Activated T-cell treated with anti-CD3 and anti-CD28 coated beads, Interleukin-2, amount 50 U/mL, for 48 hours (primary cell): Measurements from ENCODE around the gene SYTL5.
"Not testable (repeated sequence)": the region's sequence is repeated elsewhere in the genome, so short reads cannot be mapped to it uniquely, and the experiment has no call there.

Experiments used
- DNase-seq, 2 experiments: peaks; one replicate each; pipeline ENCODE4 v3.0.0-alpha.2; 2020

SYTL5 gene

DNA sequence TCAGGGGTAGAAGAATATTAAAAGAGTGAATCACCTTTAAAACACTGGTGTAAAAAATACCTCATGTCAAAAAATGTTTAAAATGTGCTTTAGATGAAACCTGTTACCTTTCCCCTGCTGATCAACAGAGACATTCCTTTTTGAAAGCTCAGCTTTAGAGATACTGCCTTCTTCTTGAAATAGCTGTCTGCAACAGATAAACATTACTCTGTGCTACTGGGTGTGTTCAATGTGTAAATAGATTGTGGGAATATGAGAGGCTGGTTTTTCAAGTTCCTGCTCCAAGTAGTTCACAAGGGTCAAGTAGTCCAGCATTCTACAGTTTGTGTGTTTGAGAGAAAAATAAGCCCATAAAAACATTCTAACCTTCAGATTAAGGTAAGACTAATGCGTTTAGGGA lies at the start of gene SYTL5:
Gene SYTL5, plus strand, starts transcription at position 263 of the 400 bp plus-strand sequence. CDS start 27,337 bp downstream, outside the sequence.
- no peak for DNase-seq

DNA sequence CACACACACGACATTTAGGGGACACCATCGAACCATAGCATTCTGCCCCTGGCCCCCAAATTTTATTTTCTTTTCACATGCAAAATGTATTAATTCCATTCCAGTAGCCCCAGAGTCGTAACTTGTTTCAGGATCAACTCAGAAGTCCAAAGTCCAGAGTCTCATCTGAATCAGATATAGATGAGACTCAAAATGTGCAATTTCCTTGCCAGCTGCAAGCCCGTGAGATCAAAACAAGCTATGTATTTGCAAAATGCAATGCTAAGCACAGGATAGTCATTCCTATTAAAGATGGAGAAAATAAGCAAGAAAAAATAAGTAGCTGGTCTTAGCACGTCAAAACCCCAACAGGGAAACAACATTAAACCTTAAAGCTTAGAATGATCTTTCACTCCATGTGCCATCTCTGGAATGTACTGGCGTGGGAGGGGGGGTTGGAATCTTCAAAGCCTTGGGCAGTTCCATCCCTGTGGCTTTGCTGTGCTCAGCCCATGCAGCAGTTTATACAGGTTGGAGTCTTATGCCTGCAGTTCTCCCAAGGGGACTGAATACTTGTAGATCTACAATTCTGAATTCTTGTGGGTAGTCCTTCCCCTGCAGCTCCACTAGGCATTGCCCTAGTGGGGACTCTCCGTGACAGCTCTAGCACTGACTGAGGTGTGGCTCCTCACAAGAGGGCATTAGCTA lies 47.7 kb upstream of the SYTL5 start:
- no peak for DNase-seq

DNA sequence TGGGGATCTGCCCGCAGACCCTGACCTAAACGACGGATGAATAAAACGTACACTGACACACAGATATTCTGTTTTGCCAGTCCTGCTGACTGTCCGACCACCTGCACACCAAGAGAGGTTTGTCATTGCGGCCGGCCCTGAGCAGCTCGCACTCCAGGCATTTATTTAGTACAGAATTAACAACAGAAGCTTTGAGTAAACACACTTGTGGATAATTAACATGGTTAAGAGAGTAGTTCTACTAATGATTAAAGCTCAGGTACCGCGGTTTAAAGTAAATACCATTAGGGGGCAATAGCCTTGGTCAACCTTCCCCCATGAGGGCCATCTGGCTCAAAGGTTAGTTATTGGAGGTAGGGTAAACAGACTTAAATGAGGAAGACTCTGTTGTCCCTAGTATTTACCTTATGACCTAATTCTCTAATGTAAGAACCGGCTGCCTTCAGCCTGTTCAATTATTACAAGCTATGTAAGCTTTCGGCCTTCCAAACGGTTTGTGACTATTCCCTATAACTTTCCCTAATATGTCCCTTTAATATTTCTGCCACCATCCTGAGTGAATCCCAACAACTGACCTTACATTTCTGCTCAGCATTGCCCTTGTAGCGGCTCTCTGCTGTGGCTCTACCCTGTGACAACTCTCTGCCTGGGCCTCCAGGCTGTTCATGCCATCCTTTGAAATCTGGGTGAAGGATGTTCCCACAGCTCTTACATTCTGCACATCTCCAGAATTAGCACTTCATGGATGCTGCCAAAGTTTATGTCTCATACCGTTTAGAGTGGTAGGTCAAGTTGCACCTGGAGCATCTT lies 46.9 kb upstream of the SYTL5 start:
- DNase-seq, result no peak

DNA sequence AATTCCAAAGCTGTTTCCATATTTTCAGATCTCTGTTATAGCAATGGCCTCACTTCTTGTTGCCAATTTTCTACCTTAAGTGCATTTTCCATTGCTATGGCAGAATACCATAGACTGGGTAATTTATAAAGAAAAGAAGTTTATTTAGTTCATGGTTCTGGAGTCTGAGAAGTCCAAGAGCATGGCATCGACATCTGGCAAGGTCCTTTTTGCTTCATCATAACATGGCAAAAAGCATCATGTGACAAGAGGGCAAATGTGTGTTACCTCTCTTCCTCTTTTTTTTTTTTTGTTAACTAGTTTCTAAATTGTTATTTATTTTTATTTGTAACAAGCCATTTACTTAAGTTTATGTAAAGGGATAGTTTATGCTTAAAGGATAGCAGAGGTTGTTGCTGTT lies 45.2 kb upstream of the SYTL5 start:
- no peak for DNase-seq

DNA sequence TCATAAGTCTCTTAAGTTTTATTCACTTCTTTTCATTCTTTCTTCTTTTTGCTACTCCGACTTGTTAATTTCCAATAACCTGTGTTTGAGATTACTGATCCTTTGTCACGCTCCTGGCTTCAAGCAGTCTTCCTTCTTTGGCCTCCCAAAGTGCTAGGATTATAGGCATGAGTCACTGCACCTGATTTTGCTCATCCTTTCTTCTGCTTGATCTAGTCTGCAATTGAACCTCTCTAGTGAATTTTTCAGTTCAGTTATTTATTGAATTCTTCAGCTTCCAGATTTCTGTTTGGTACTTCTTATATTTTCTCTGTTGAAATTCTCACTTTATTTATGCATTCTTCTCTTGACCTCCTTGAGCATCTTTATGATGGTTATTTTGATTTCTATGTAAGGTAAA lies 38.6 kb upstream of the SYTL5 start:
- DNase-seq, result no peak

DNA sequence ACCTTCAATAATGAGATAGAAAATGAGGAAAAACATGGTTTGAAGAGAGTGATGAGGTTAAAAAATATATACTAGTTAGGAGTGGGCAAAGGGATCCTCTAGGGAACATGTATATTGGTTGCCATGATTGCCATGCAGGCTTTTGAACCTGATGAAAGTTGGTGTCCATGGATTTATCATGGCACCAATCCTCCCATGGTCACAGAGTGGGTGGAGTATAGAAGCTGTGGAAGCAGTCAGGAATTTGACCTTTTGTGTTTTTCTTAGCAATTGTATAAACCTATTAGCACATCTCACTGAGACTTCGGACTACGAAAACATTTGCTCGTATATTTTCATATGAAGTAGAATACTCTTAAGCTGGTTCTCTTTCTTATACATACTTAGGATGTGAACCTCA lies 30.9 kb upstream of the SYTL5 start:
- DNase-seq, result no peak

DNA sequence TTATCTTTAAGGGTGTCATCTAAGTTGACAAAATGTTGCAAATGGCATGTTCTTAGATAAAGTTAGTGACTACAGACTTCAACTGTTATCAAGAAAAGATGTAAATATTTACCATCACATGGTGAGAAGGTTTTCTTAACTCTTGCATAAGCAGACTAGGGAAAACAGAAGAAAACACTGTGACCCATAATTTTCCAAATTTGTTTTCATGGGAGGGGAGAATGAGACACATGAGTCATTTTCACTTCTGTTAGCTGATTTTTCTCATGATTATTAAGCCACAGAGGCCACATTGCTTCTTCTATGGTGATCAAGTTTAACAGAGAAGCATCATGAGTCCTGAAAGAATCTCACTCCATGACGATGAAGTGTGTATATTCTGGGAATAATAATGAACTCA lies 30.2 kb upstream of the SYTL5 start:
- no peak for DNase-seq

DNA sequence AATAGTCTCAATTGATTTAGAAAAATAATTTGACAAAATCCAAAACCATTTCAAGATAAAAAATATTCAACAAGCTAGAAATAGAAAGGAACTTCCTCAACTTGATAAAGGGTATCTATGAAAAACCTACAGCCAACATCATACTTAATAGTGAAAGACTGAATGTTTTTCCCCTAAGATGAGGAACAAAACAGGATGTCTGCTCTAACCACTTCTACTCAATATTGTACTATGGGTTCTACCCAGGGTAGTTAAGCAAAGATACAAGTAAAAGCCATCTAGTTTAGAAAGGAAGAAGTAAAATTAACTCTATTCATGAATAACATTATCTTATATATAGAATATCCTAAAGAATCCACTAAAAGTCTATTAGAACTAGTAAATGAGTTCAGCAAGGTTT lies 21.5 kb upstream of the SYTL5 start:
- no peak for DNase-seq

DNA sequence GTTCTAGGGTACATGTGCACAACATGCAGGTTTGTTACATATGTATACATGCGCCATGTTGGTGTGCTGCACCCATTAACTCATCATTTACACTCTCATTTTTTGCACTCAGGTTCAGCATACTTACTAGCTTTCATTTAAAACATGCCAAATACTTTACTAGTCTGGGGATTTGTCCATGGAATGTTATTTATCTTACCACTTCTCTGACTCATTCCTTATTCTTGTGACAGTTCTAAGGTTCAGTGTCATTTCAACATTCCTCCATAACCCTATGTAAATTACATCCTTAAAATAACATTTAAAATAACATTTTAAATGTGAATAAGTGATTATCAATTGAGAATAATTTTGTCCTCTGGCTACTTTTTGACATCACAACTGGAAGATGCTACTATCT lies 19.5 kb upstream of the SYTL5 start:
- DNase-seq, result no peak

DNA sequence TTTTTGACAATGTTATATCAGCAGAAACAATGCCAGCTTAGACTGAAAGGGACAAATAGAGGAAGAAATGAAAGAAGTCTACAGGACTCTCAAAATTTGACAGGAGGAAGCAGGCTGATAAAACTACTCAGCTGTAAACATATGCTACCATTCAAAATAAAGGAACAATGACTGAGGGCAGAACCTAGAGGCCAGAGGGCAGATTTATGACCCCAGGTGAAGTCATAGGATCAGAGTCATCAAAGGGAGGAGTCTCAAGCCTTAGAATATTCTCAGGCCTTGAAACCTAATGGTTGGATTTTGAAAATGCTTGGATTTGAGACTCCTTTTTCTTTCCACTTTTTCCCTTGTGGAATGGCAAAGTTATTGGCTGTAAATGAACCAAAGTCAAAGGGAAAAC lies 17.0 kb upstream of the SYTL5 start:
- DNase-seq, result no peak

DNA sequence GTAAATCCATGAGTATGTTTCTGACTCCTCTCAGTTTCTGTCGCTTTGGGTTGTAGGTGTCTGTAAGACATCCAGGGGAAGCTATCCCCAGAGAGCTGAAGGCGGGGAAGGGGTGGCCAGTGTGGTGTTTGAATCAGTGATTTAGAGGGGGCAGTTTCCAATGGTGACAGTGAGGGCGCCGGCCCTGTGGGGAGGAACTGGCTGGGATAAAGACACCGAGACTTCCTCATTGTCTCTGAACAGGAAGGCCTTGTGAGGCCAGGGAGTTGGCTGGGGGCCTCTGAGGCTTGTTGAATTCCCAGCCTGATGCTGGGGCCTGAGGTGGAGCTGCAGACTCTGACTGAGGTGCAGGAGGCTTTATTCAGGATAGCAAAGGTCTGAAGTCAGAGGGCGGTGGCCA lies 15.1 kb upstream of the SYTL5 start:
- not testable (repeated sequence) for DNase-seq

DNA sequence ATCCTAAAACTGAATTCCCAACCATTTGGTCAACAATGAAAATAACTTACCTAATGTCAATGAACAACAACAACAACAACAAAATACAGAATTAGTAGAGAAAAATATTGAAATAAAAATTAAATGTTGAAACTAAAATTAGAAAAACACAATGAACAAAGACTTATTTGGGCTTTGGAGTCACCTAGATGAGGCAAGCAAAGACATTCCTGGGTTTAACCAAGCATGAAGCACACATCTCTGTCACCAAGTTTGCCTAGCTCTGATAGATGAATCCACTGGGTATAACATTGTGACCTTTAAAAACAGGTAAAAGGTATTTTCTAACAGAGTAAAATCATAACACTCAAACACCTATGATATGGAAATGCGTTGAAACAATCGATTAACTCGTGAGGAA lies 13.2 kb upstream of the SYTL5 start:
- no peak for DNase-seq

DNA sequence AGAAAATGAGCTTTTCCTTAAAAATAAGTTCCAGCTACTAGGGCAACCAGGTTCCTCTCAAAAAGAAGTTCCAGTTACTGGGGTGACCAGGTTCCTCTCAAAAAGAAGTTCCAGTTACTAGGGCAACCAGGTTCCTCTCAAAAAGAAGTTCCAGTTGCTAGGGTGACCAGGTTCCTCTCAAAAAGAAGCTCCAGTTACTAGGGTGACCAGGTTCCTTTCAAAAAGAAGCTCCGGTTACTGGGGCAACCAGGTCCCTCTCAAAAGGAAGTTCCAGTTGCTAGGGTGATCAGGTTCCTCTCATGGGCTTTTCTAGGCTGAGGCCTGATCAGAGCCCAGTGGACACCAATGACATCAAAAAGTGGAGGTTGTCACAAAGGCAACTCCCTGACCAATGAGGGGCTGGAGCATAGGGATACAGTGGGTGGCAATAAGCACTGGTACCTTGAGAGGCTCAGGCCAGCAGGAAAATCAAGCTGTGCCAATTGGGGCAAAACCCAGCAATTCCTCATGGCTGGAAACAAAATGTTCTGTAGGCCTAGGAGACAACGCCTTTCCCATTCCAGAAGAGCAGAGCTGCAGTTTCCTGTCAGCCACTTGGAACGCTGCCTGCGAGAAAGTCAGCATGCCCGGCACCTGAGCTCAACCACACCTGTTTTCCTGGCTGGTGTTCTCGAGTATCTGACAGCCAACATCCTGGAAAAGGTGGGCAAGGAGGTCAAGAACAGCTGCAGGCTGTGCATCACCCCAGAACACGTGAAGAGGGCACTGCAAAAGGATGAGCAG lies 12.3 kb upstream of the SYTL5 start:
- no peak for DNase-seq

DNA sequence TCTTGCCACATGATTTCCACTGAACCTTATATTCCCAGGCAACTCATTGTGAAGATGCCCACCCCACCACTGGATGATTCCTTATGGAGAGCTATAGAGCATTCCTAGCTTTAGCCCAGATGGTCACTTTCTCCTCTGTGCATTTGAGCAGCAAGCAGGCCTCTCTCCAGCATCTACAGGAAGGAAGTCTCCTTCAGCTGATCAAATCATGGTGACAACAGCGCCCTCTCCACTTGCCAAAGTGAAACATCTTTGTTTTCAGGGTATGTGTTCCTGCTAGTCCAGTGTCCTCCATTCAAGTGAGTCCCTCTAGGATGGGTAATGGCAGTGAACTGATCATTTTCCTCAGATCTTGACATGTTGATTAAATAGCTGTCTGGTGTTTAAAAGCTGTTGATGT lies 10.9 kb upstream of the SYTL5 start:
- DNase-seq, result no peak

DNA sequence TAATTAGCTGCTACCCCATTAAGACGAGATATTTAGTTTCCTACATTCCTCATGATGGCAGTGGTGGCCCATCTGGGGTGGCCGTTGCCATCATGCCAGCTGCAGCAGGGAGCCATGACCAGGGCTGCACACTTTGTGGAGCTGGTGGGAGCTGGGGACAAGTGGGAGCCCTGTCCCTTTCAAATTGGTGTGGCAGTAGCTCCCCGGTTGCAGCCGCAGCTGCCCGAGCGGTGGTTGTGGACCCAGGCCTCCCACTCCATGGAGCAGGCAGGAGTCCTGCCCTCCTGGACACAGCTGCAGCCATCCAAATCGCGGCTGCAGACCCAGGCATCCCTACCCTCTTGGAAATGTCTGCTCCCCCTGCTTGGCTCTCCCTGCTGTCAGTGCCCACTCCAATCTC lies 9.3 kb upstream of the SYTL5 start:
- DNase-seq, result no peak

DNA sequence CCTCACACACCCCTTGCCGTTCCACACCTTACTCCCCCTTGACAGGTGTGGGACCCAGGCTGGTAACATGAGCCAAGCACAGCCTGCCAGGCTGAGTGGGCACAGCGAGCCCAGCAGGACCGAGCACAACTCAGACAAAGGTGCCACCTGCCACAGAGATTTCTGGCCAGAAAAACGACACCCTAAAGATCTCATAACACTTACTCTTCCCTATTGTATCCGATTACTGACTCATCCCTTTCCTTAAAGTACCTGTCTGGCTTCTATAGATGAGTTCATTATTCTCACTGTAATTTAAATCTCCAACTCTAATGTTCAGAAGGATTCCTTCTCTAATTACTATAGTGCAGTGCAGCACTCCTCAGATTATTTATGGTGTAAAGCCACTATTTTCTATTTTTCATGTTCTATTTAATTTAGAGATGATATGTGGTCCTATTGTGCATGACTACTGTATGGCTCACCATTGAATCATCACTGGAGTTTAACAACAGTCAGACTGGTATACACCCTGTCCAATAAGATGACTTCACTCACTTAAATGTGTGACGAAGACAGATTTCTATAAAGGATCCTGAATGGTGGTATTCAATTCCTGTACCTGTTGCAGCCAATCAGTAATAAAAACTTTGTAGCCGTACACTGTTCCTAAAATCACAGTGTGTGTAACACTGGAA lies 7.6 kb upstream of the SYTL5 start:
- DNase-seq, result no peak

DNA sequence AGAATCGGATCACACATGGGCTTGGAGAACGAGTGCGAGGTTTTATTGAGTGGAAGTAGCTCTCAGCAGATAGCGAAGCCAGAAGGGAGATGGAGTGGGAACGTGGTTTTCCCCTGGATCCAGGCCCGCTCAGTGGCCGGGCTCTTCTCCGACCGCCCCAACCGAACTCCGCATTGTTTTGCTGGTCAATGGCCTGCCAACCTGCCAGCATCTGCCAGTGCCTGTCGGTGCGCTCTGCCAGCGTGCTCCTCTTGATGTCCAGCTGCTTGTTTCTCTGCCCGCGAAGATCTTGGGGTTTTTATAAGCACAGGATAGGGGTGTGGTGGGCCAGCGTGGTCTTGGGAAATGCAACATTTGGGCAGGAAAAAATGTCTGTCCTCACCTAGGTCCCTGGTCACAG lies 5.6 kb upstream of the SYTL5 start:
- no peak for DNase-seq

DNA sequence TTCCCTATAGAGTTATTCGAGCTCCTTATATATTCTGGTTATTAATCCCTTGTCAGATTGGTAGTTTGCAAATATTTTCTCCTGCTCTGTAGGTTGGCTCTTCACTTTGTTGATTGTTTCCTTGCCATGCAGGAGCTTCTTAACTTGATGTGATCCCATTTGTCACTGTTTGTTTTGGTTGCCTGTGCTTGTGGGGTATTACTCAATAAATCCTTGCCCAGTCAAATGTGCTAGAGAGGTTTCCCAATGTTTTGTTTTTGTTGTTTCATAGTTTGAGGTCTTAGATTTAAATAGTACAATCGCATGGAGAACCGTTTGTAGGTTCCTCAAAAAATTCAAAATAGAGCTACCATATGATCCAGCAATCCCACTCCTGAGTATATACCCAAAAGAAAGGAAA lies 2.3 kb upstream of the SYTL5 start:
- no peak for DNase-seq

DNA sequence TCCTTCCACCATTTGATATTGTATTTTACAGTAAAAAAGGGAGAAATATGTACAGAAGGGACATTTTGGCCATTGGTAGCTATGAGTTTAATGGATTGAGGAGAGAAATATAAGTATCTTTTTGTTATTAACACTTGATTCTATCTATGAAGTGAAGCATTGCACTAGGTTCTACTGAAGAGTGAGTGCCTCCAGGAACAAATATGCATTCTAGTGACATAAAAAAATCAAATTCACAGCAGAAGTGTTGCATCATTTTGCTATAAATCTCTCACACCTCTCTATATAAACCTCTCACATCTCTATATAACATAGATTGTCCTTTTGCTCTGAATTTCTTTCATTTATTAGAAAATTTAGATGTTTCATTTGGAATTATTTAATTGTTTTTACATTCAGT lies 425 bp downstream of the SYTL5 start:
- DNase-seq, result no peak

DNA sequence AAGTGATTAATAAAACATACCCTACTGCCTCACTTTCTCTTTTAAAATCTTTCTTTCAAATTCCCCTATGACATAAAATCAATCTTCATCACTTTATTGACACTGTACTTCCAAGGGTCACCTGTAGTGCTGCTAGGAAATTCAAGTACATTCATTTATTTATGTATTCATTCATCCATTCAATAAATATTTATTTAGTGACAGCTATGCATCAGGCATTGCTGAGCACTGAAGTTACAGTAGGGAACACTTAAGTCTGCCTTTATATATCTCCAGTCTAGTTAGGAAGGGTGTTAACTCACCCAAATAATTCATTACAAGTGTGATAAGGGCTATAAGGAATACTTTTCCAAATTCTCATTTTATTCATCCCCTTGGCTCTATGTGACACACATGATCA lies 2.3 kb downstream of the SYTL5 start:
- DNase-seq, result no peak

DNA sequence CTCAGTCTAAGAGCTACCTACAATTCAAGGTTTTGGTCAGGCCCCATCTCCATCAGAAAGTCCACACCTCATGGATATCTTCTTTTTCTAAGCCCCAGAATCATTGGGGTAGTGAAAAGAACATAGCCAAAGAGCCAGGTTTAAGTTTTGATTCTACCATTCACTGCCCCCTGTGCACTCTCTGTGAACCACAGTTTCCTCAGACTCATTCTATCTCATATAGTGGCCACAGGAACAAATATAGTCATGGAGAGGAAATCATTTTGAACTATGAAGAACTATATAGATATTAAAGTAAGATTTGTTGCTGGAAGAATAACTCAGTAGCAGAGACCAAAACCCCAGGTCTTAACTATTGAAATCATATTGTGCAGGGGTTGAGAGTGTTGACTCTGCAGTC lies 3.3 kb downstream of the SYTL5 start:
- DNase-seq, result no peak

DNA sequence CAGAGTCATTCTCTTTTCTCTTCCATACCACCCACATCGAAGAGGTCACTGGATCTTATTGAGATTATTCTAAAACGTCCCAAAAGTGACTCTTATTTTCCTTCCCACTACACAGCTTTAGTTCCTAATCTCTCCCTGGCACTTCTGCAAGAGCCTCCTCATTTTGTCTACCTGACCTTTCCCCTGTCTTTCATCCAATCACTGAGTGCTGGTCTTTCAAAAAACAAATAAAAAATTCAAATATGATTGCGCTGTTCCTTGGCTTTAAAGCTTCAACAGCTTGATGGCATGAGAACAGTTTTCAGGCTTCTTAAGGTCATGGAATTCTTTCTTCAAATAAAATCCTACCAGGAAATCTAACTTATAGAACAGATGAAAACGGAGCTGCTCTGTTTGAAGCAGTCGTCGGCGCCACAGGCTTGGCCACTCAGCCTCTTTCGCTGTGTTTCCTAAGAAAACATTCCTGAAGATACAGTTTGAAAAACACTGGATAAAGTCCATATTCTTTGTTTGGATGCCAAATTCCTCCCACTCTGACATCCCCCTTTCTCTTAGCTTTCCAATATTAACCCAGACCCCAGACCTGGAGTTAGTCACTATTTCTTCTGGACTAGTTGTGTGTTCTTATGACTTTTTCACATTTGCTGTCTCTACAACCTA lies 12.5 kb downstream of the SYTL5 start:
- DNase-seq, result no peak

DNA sequence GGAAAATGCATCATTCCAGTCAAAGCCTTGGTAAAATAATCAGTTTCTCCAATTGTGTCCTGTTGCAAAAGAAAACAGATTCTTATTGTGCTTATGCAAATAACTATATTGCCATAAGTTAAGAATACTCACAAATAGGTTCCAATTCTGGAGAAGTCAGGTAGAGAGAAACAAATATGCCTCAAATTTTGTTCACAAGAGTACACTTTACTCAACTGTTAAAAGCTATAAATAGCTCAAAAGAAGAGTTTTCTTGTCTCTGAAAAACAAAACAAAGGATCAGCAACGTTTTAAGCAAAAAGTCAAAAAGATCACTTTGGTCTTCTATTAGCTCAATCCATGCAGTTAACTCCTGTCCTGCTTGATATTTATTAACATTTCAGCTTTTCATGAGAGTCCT lies 21.9 kb downstream of the SYTL5 start:
- no peak for DNase-seq
